ENCODE measurements around the gene RMI2.
"Not testable (repeated sequence)": the region's sequence is repeated elsewhere in the genome, so short reads cannot be mapped to it uniquely, and the experiment has no call there.

Gene RMI2

GRCh38 chr16:11353158-11353557 is 7.9 kb downstream of the RMI2 start:
- no peak for FAIRE-seq

DNA sequence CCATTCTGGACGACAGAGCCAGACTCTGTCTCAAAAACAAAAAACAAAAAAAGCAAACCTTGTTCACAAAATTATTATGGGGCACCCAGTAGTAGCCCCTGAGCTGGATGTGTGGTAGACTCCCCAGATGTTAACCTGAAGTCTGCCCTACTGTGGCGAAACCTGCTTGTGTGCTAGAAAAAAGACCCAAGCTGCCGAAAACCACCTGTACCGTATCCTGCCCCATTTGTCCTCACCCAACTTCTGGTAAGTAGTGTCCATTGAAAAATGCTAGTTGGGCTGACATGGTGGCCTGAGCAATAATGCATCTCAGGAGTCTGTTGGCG is 9.1 kb downstream of the RMI2 start:
- DNase-seq (ENCODE audit: low spot score) = no peak
- no peak for FAIRE-seq

More at GRCh38 chr16:11353158-11353557, 7.9 kb downstream of the RMI2 start:
- DNase-seq (ENCODE audit: low spot score) = no peak

DNA sequence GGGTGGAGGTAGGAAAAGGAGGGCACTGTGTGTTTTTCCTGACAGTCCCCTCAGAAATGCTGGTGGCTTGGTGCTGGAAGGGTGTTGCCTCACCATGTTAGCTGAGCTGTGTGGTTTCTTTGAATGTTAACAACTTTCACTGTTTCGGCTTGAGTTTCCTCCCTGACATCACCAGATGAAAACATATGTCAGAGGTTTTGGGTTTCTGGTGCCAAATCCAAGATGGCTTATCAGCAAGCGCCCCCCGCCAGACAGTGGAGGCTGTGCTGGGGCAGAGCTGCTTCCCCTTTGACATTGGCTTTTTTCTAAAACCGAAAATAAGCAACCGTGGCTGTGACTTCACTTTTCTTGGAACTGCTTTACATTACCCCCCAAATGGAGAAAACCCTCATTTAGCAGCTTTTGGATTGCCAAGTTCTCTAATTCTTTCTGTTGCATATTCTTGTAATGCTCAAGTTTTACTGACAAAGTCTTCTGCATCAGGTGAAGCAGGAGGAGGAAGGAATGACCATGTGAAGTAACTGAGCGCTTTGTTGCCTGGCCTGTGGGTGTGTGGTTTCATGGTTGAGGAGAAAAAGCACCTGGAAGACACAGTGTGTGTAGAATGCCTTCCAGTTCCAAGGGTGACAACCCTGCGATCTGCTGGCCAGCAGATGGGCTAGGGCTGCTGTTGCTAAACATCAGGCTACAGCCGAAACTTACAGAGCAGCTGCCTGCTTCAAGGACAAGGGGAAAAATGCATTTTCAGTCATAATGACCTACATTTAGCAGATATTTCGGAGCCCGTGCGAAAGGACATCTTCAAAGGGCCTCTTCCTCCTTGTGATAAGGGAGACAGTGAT is 9.7 kb downstream of the RMI2 start:
- no peak for FAIRE-seq
- no peak for DNase-seq (ENCODE audit: low spot score)

DNA sequence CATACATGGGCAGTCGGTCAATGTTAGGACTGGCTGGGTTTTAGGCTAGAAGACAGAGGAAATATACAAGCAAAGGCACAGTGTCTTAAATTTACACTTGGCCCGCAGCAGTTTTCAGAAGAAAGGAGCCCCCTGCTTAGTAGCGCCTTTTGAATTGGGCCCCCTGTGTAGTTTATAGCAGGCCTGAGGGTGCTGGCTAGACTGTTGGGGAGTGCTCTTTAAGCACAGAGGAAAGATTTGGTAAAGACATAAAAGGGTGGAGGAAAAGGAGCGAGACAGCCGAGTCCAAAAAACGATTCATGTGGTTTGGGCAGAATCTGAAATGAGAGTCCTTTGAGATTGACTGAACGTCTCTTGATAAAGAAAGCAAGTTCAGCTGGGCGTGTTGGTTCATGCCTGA is 10.6 kb downstream of the RMI2 start:
- FAIRE-seq (no peak), DNase-seq (ENCODE audit: low spot score) (no peak)

GRCh38 chr16:11356573-11357331 is 11.5 kb downstream of the RMI2 start:
- DNase-seq (ENCODE audit: low spot score) (peak; percentile 14), FAIRE-seq (no peak)

DNA sequence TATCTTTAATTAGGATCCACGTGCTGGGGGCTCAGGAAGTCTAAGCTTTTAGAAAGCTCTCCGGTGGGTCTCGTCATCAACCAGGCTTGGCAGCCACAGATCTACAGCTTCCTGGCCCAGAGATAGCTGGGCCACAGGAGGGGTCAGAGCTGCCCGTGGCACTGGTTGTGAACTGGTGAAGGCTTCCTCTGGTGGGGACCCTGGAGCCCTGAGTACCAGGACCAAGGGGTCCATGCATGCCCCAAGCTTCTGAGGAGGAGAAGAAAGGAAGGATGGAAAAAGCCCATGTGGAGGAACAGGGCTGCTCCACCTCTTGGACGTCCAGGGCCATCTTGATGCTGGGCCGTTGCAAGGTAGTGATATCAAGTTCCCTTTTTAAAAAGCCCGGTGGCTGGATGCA is 13.3 kb downstream of the RMI2 start:
- FAIRE-seq = no peak
- no peak for DNase-seq (ENCODE audit: low spot score)

GRCh38 chr16:11359370-11359769 is 14.1 kb downstream of the RMI2 start:
- DNase-seq (ENCODE audit: low spot score) = peak; percentile 7
- FAIRE-seq = no peak

DNA sequence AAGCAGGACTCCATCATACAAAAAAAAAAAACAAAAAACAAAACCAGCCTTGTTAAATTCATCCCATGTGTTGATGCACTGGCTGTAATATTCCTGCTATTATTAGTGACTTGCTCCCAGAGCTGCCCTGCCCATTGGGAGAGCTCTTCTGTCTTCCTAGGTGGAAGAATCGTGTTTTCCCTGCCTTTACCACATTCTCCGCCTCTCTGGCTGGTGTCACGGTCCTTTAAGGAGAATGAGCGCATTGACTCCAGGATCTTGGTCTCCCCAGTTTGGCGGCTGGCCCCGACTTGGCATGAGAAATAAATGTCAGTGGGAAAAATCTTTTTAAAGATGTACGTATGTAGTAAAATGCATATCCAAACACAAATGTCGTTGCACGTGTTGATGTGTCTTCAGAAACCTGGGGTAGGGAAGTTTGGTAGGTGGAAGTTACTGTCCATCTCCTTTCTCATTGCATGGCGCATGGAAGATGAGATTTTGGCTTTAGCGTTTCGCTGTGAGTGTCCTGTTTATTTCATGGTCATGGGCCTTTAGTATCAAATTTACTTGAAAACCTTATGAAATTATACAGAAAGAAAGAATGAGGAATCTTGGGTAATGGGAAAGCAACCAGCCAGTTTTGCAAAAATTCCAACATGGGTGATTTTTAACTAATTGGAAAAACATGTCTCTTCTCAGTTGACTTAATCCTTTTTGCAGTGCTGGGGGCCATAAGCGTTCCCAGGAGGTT is 15.5 kb downstream of the RMI2 start:
- DNase-seq (ENCODE audit: low spot score) (no peak), FAIRE-seq (no peak)

- DNase-seq (ENCODE audit: low spot score) (peak; percentile 76), FAIRE-seq (peak; percentile 52)
These were observed 16.6 kb downstream of the RMI2 start for GRCh38 chr16:11361701-11362451.

DNA sequence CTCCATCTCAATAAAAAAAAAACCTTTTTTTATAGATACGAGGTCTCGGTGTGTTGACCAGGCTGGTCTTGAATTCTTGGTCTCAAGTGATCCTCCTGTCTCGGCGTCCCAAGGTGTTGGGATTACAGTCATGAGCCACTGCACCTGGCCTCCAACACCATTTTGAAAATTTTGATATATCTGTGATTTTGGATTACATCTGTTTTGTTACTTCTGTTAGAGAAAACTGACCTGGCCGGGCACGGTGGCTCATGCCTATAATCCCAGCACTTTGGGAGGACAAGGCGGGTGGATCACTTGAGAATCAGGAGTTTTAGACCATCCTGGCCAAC is 18.6 kb downstream of the RMI2 start:
- DNase-seq (ENCODE audit: low spot score) = no peak
- FAIRE-seq = no peak

DNA sequence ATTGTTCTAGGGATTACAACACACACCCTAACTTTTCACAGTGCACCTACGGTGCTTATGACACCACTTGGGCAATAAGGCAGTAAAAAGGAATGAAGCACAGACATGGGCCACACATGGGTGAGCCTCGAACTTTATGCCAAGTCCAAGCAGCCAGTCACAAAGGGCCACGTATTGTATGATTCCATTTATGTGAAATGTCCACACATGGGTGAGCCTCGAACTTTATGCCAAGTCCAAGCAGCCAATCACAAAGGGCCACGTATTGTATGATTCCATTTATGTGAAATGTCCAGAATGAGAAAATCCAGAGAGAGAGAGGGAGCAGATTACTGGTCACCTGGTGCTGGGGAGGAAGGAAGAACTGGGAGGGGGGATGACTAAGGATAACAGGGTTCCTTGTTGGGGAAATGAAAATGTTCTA is 22.2 kb downstream of the RMI2 start:
- FAIRE-seq (no peak), DNase-seq (ENCODE audit: low spot score) (peak; percentile 4)

DNA sequence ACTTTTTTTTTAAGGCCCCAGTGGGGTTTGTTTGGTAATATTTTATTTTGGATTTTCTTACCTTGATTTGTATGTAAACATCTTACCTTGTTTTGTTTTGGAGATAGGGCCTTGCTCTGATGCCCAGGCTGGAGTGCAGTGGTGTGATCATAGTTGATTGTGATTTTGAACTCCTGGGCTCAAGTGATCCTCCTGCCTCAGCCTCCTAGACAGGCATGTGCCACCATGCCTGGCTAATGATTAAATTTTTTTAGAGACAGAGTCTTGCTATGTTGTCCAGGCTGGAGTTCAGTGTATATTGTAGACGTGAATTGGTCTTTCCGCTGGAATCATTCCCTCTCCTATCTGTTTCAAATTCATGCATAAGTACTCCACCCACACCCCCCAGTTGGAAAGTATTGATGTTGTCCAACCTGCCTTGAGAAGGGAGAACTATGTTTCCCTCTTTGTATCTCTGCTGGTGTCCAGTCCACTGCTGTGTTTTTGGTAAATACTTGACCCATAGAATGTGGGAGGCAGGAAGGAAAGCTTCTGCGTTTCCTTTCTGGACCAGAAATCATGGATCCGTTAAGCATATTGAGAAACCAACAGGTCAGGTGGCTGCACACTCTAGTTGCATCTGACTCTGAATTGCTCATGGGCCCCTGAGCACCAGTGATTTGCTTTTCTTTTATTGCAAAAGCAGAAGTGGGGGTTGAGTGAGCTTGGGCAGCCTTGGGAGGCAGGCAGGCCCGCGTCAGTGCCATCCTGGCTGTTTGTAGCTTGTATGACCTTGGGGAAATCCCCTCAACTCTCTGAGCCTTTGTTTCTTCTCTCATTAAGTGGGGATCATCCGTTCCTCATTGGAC is 25.0 kb downstream of the RMI2 start:
- FAIRE-seq (no peak), DNase-seq (ENCODE audit: low spot score) (peak; percentile 15)

- not testable (repeated sequence) for FAIRE-seq; DNase-seq (ENCODE audit: low spot score)
These were observed 25.6 kb downstream of the RMI2 start for GRCh38 chr16:11370932-11371279.

- DNase-seq (ENCODE audit: low spot score) (no peak), FAIRE-seq (no peak)
These were observed 27.0 kb downstream of the RMI2 start for GRCh38 chr16:11372073-11372828.

GRCh38 chr16:11372829-11373306 is 27.6 kb downstream of the RMI2 start:
- FAIRE-seq (no peak), DNase-seq (ENCODE audit: low spot score) (no peak)

DNA sequence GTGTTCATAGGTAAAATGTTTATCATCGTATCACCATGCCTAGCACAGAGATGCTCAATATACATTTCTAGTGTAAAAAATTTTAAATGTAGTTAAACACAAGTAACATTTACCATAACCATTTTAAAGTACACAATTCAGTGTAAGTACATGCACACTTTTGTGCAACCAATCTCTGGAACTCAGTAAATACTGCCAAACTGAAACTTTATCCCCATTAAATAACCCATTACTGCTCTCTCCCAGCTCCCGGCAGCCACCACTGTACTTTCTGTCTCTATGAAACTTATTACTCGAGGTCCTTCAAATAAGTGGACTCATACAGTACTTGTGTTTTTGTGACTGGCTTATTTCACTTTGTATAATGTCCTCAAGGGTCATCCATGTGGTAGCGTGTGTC is 29.0 kb downstream of the RMI2 start:
- no peak for FAIRE-seq
- DNase-seq (ENCODE audit: low spot score) = no peak

- DNase-seq (ENCODE audit: low spot score) = no peak
- no peak for FAIRE-seq
These were observed 31.9 kb downstream of the RMI2 start for GRCh38 chr16:11377154-11377553.

DNA sequence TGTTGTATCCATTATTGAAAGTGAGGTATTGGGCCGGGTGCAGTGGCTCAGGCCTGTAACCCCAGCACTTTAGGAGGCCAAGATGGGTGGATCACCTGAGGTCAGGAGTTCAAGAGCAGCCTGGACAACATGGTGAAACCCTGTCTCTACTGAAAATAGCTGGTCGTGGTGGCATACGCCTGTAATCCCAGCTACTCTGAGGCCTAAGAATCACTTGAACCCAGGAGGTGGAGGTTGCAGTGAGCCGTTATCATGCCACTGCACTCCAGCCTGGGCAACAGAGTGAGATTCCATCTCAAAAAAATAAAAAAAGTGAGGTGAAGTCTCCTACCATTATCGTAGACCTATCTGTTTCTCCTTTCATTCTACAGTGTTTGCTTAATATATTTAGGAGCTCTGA is 33.7 kb downstream of the RMI2 start:
- DNase-seq (ENCODE audit: low spot score); FAIRE-seq: not testable (repeated sequence)

GRCh38 chr16:11379420-11379819 is 34.2 kb downstream of the RMI2 start:
- DNase-seq (ENCODE audit: low spot score) (peak; percentile 70), FAIRE-seq (peak; percentile 61)

DNA sequence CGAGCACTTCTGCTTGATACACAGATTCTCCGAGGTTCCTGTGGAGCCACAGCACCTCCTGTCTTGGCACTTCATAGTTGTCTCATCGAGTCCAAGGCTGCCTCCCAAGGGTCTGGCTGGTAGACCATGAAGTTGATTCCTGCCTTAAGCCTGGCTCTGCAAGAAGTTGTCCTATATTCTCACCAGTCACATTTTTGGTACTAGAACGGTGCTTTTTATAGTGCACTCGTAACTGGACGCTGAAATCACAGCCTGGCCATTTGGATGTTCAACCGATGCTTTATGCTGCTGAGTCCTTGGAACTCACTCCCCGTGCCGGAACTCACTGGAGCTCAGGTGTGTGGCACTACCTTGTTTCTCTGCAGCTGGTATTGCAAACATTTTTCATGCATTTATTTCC is 35.6 kb downstream of the RMI2 start:
- no peak for DNase-seq (ENCODE audit: low spot score)
- no peak for FAIRE-seq
